HepG2 (cell line): ENCODE data around the gene CST2. TPM values are rescaled to one million over a fixed set of nuclear protein-coding genes. Genes with fewer than 3 reads are reported as not detected.

Source experiments
- ATAC-seq: fragments of 200-7000 bp; cut with Tn5 transposase; 3 replicates; pipeline ENCODE4 v1.9.1; 2020; ENCODE audit warnings: mild to moderate bottlenecking, moderate library complexity
- BruUV-seq: library from RNA; stranded (reverse); fragments of 400-500 nt; replicated peaks from 2 replicates; lab custom pipeline; 2021; lab: Mats Ljungman, UMichigan
- CTCF ChIA-PET: fragments of 300-600 bp; formaldehyde crosslinking; extraction: SDS; loops from one replicate; lab custom pipeline; 2021; ENCODE audit warnings: low total read pairs, inconsistent platforms, low intra/inter-chr PET ratio; lab: Yijun Ruan, JAX
- POLR2A ChIA-PET: fragments of 350-600 bp; sonication (Branson Sonifier 250); formaldehyde crosslinking; loops from one replicate; lab custom pipeline; 2020; ENCODE audit warnings: antibody characterized with exemption, inconsistent platforms; lab: Yijun Ruan, JAX
- DNase-seq: peaks from one replicate; pipeline ENCODE4 v3.0.0-alpha.2; 2015; ENCODE audit warnings: low spot score
- FAIRE-seq: peaks from 3 replicates; lab custom pipeline; 2011; peaks lifted over from hg19 to GRCh38; lab: Jason Lieb, UNC
- H2AFZ ChIP-seq: one replicate; pipeline ENCODE4 v1.6.1; 2011; ENCODE audit warnings: low read length, inconsistent platforms
- H3K27ac ChIP-seq: fragments of 300-600 bp; 3 replicates; pipeline ENCODE4 v1.8.0; 2011; ENCODE audit warnings: mixed run types, mild to moderate bottlenecking, mixed read lengths, low read length, inconsistent platforms; ENCODE audit not compliant: insufficient read depth; ENCODE audit errors: extremely low read length
- H3K27me3 ChIP-seq, 2 experiments: fragments of 200-600 bp in 1 of 2; 2 replicates in 1 of 2; 3 replicates in 1 of 2; pipeline versions ENCODE4 v1.6.0 to v1.8.0; 2011; ENCODE audit warnings: low read length in 2 of 2, mild to moderate bottlenecking in 2 of 2, moderate library complexity in 2 of 2, inconsistent platforms in 1 of 2; ENCODE audit not compliant: insufficient read depth in 2 of 2, control insufficient read depth in 1 of 2
- H3K36me3 ChIP-seq, 2 experiments: fragments of 200-600 bp in 1 of 2; replicated peaks in 1 of 2; 2 replicates in 1 of 2; 3 replicates in 1 of 2; pipeline versions ENCODE4 v1.5.1 to v1.8.0; 2011; ENCODE audit warnings: low read length in 2 of 2, inconsistent platforms in 1 of 2; ENCODE audit not compliant: insufficient read depth in 2 of 2, control insufficient read depth in 1 of 2
- H3K4me1 ChIP-seq: 2 replicates; pipeline ENCODE4 v1.5.1; 2012; ENCODE audit warnings: low read length, inconsistent platforms; ENCODE audit not compliant: insufficient read depth
- H3K4me2 ChIP-seq: 2 replicates; pipeline ENCODE4 v1.6.0; 2011; ENCODE audit warnings: low read depth, low read length, inconsistent platforms
- H3K4me3 ChIP-seq, 3 experiments: fragments of 200-600 bp in 1 of 3; sonication (generic), shearing (Covaris generic) in 1 of 3; replicated peaks in 1 of 3; 2 replicates each; pipeline ENCODE4 v1.5.1; 2011 to 2016; ENCODE audit warnings: low read length in 3 of 3, inconsistent platforms in 2 of 3, low read depth in 2 of 3, mild to moderate bottlenecking in 2 of 3, control low read depth in 1 of 3, mixed read lengths in 1 of 3; ENCODE audit not compliant: insufficient read depth in 1 of 3
- H3K79me2 ChIP-seq: one replicate; pipeline ENCODE4 v1.6.1; 2011; ENCODE audit warnings: low read length, inconsistent platforms; ENCODE audit not compliant: insufficient read depth
- H3K9ac ChIP-seq: 2 replicates; pipeline ENCODE4 v1.6.0; 2011; ENCODE audit warnings: mild to moderate bottlenecking, low read depth, low read length, inconsistent platforms; ENCODE audit not compliant: insufficient read depth
- H3K9me3 ChIP-seq: 2 replicates; pipeline ENCODE4 v1.5.1; 2012; ENCODE audit warnings: mild to moderate bottlenecking, low read length
- H4K20me1 ChIP-seq: 2 replicates; pipeline ENCODE4 v1.6.0; 2011; ENCODE audit warnings: inconsistent platforms, mild to moderate bottlenecking, low read length, moderate library complexity; ENCODE audit not compliant: insufficient read depth
- HOXA5 ChIP-seq: sonication (generic); formaldehyde crosslinking; IDR thresholded peaks from 2 replicates; pipeline ENCODE4 v1.4.0; 2020; ENCODE audit warnings: missing genetic modification reagents
- KDM2A ChIP-seq: sonication (generic); formaldehyde crosslinking; IDR thresholded peaks from 2 replicates; pipeline ENCODE4 v1.4.0; 2020; ENCODE audit warnings: low read depth, missing genetic modification reagents, borderline replicate concordance
- MAFK ChIP-seq, 2 experiments: IDR thresholded peaks in 1 of 2; conservative IDR thresholded peaks in 1 of 2; 2 replicates each; pipeline ENCODE4 v1.6.1; 2011; ENCODE audit warnings: improper control_type of control experiment in 2 of 2, low read length in 2 of 2
- MIER3 ChIP-seq: IDR thresholded peaks from 2 replicates; pipeline ENCODE4 v1.6.1; 2016; ENCODE audit warnings: missing compliant biosample characterization, borderline replicate concordance
- PHF8 ChIP-seq: sonication (generic); formaldehyde crosslinking; IDR thresholded peaks from 2 replicates; pipeline ENCODE4 v1.5.0; 2020; ENCODE audit warnings: missing genetic modification reagents
- ZBTB49 ChIP-seq: sonication (generic); formaldehyde crosslinking; IDR thresholded peaks from 2 replicates; pipeline ENCODE4 v1.4.0; 2020; ENCODE audit warnings: missing genetic modification reagents, borderline replicate concordance
- ZNF282 ChIP-seq: fragments of 450-650 bp; IDR thresholded peaks from 2 replicates; pipeline ENCODE4 v1.6.1; 2018; ENCODE audit not compliant: partially characterized antibody
- ZNF382 ChIP-seq: sonication (generic); formaldehyde crosslinking; IDR thresholded peaks from 2 replicates; pipeline ENCODE4 v1.5.0; 2020; ENCODE audit warnings: missing genetic modification reagents, mild to moderate bottlenecking, borderline replicate concordance
- whole genome bisulfite sequencing: methylation state at CpG from one replicate; pipeline ENCODE4 v1.1.6; 2017; ENCODE audit warnings: low lambda C conversion rate; 5-methylcytosine and 5-hydroxymethylcytosine counted together
- in situ Hi-C: cut with HindIII; loops from 2 replicates; pipeline ENCODE4 v1.10.0; 2017; ENCODE audit warnings: low pct_unique_long_range_greater_than_20kb; ENCODE audit not compliant: extremely low pct_ligation_motif_present
- intact Hi-C: fragments of 100-400 bp; cut with micrococcal nuclease; formaldehyde crosslinking; loops from one replicate; pipeline ENCODE4 v1.10.0; 2022; ENCODE audit not compliant: unreplicated experiment
- polyA plus RNA-seq, 8 experiments: library from polyadenylated mRNA; depleted of rRNA in 3 of 8; stranded (reverse) in 7 of 8; unstranded in 1 of 8; fragments of >200 nt; fragmentation: Illumina TruSeq in 4 of 8; extraction: Trizol in 4 of 8; gene quantifications; 2 replicates each; pipeline versions ENCODE4 v1.2.1 to v1.2.3, GENCODE V29; 2011 to 2016; ENCODE audit warnings: low read depth in 4 of 8, missing spikeins in 1 of 8, mixed read lengths in 1 of 8; ENCODE audit not compliant: insufficient read depth in 1 of 8
- total RNA-seq, 5 experiments: library from RNA; depleted of rRNA; stranded (reverse); fragments of >200 nt; fragmentation: Illumina TruSeq; extraction: Trizol; gene quantifications; 2 replicates each; pipeline ENCODE4 v1.2.3, GENCODE V29; 2016; ENCODE audit warnings: low read depth in 1 of 5
- TF ChIP-seq, protein P1 (sequence below): sonication (generic); formaldehyde crosslinking; IDR thresholded peaks from 2 replicates; pipeline ENCODE4 v1.4.0; 2020; ENCODE audit warnings: missing genetic modification reagents
- TF ChIP-seq, protein P2 (sequence below): sonication (generic); formaldehyde crosslinking; IDR thresholded peaks from 2 replicates; pipeline ENCODE4 v1.4.0; 2020; ENCODE audit warnings: missing genetic modification reagents
- TF ChIP-seq, protein P3 (sequence below): sonication (generic); formaldehyde crosslinking; IDR thresholded peaks from 2 replicates; pipeline ENCODE4 v1.5.0; 2020; ENCODE audit warnings: mild to moderate bottlenecking, missing genetic modification reagents

CST2 gene
- total and polyA plus RNA-seq, 2 of the 13 experiments (the other 11 are each of a cell fraction or from before 2014, with no cell fraction given), result not detected

GRCh38 chr20:23794841-23795240 is 31.7 kb downstream of the CST2 start (continued):
- TF ChIP-seq, protein P1, sequence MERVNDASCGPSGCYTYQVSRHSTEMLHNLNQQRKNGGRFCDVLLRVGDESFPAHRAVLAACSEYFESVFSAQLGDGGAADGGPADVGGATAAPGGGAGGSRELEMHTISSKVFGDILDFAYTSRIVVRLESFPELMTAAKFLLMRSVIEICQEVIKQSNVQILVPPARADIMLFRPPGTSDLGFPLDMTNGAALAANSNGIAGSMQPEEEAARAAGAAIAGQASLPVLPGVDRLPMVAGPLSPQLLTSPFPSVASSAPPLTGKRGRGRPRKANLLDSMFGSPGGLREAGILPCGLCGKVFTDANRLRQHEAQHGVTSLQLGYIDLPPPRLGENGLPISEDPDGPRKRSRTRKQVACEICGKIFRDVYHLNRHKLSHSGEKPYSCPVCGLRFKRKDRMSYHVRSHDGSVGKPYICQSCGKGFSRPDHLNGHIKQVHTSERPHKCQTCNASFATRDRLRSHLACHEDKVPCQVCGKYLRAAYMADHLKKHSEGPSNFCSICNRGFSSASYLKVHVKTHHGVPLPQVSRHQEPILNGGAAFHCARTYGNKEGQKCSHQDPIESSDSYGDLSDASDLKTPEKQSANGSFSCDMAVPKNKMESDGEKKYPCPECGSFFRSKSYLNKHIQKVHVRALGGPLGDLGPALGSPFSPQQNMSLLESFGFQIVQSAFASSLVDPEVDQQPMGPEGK (CRISPR knock-in tag), result no peak
- TF ChIP-seq, protein P2, sequence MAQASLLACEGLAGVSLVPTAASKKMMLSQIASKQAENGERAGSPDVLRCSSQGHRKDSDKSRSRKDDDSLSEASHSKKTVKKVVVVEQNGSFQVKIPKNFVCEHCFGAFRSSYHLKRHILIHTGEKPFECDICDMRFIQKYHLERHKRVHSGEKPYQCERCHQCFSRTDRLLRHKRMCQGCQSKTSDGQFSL, result no peak
- no peak for TF ChIP-seq HOXA5
- no peak for TF ChIP-seq PHF8
- TF ChIP-seq ZNF382 (CRISPR knock-in tag), result no peak
- TF ChIP-seq, protein P3, sequence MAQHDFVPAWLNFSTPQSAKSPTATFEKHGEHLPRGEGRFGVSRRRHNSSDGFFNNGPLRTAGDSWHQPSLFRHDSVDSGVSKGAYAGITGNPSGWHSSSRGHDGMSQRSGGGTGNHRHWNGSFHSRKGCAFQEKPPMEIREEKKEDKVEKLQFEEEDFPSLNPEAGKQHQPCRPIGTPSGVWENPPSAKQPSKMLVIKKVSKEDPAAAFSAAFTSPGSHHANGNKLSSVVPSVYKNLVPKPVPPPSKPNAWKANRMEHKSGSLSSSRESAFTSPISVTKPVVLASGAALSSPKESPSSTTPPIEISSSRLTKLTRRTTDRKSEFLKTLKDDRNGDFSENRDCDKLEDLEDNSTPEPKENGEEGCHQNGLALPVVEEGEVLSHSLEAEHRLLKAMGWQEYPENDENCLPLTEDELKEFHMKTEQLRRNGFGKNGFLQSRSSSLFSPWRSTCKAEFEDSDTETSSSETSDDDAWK (CRISPR knock-in tag), result no peak
- TF ChIP-seq MIER3 (CRISPR knock-in tag), result no peak
- TF ChIP-seq KDM2A (CRISPR knock-in tag), result no peak
- no peak for TF ChIP-seq ZNF282

GRCh38 chr20:23794065-23794464 is 32.5 kb downstream of the CST2 start:
- Histone ChIP-seq H3K4me1 (no peaks in the 10 kb centered on the region), H3K4me2 (no peak overlapping the region), H2AFZ (no peak overlapping the region), H3K36me3 (no peaks in the 10 kb centered on the region), H3K9ac (no peak overlapping the region), H3K9me3 (no peaks in the 10 kb centered on the region)
- in situ Hi-C loops, result loop anchor here (10.0 kb wide), 1 partner anchor 201 kb away; no protein-coding TSS in a partner anchor
- BruUV-seq, result no TSS peak
- FAIRE-seq, result no peak
- CTCF ChIA-PET, result no interaction called here
- TF ChIP-seq ZBTB49 (CRISPR knock-in tag), result no peak
- peak in 1 of 2 experiments; percentile 49; a peak in 1 of 4 replicates for TF ChIP-seq MAFK (conservative IDR thresholded peaks at IDR 0.05 in 1 of 2, IDR thresholded peaks at IDR 0.05 in 1 of 2; ENCODE audit: low read length in 2 of 2)
- TF ChIP-seq, all 625 proteins: peak for 1
- intact Hi-C loops, result no loop called here
- WGBS, result 23% methylated on average over 5 of the region's 7 CpGs
- H3K27ac ChIP-seq, result no peak overlapping the region
- H4K20me1 ChIP-seq, result no peaks in the 10 kb centered on the region
- no peaks in the 10 kb centered on the region; a peak in 1 of 5 replicates for H3K27me3 ChIP-seq
- no peaks in the 10 kb centered on the region for H3K79me2 ChIP-seq
- DNase-seq (no peak), ATAC-seq (no peak)
- POLR2A ChIA-PET, result no interaction called here
- H3K4me3 ChIP-seq, result no peak overlapping the region
